ENCODE measurements around the gene CXADR. TPM values are rescaled to one million over a fixed set of nuclear protein-coding genes. Genes with fewer than 3 reads are reported as not detected.
A peak's percentile ranks its signal among the peaks of the same experiment; 100 is the strongest.
"Not testable (repeated sequence)": the region's sequence is repeated elsewhere in the genome, so short reads cannot be mapped to it uniquely, and the experiment has no call there.

CXADR gene
- total RNA-seq: 3.0 TPM

GRCh38 chr21:17512253-17513213, at the start of gene CXADR:
Gene CXADR (plus strand): TSS chr21:17513043. CDS start chr21:17513130, 87 bp downstream.
- peak; percentile 82 for ATAC-seq
- intact Hi-C loops (cut with DNase I): no loop called here
- peak; percentile 66 for DNase-seq (ENCODE audit: low spot score)

DNA sequence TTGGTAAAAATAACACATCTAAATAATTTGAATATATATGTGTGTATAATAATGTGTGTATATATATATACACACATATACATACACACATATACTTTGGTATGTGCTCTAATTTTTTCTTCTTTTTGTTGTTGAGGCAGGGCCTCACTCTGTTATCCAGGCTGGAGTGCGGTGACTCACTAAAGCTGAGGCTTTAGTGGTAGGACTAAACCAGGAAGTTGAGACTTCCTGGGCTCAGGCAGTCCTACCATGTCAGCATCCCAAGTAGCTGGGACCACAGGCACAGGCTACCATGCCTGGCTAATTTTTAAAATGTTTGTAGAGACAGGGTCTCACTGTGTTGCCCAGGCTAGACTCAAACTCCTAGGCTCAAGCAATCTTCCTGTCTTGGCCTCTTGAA, 46.7 kb upstream of the CXADR start:
- intact Hi-C loops (cut with DNase I): no loop called here
- no peak for DNase-seq (ENCODE audit: low spot score)
- no peak for ATAC-seq

DNA sequence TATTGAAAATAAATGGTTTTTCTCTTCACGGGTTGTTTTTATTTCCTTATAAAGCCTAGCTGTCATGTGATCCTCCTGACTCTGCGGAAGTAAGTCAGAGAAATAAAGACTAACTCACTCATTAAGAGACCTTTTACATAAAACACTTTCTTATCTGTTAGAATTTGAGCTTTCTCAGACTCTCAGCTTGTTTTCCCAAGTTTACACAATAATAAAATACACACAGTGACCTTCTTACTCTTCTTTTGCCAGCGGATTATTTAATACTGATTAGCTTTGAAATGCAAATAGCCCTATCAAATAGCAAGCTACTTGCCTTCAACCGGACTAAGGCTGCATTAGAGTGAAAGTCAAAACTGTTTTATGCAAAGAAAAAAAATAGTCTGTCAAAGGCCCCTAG, 45.5 kb upstream of the CXADR start:
- ATAC-seq (peak; percentile 61), DNase-seq (ENCODE audit: low spot score) (no peak)
- intact Hi-C loops (cut with DNase I): no loop called here

DNA sequence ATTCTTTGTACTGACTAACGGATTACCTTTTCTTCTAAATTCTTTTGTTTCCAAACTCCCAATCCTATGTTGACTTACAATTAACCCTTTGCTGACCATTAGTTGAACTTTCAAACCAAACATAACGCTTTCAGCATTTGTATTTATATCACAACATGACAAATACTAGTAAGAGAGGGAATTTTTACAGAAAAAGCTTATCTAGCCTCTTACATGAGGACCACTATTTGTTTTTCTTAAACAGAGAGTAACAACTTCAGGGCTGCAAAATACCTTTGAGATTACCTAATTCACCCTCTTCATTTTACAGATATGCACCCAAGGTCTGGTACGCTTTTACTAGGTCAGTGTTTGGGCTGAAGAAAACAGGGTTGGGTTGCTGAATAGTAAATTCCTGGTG, 45.0 kb upstream of the CXADR start:
- intact Hi-C loops (cut with DNase I): no loop called here
- no peak for DNase-seq (ENCODE audit: low spot score)
- ATAC-seq: no peak

DNA sequence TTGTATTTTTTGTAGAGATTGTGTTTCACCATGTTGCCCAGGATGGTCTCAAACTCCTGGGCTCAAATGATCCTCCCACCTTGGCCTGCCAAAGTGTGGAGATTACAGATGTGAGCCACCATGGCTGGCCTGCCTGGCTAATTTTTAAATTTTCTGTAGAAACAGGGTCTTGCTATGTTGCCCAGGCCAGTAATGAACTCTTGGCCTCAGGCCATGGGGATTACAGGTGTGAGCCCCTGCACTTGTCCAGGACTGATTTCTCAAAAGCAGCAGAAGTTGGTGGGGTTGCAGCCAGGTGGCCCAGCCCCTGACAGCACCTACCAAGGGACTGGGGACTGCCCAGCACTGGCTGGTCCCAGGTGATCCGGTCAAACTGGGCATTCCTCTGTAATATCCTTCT, 44.1 kb upstream of the CXADR start:
- DNase-seq (ENCODE audit: low spot score): no peak
- intact Hi-C loops (cut with DNase I): no loop called here
- no peak for ATAC-seq

- no peak for DNase-seq (ENCODE audit: low spot score)
- no peak for ATAC-seq
- intact Hi-C loops (cut with DNase I): no loop called here
These were observed 43.1 kb upstream of the CXADR start for GRCh38 chr21:17469727-17470126.

DNA sequence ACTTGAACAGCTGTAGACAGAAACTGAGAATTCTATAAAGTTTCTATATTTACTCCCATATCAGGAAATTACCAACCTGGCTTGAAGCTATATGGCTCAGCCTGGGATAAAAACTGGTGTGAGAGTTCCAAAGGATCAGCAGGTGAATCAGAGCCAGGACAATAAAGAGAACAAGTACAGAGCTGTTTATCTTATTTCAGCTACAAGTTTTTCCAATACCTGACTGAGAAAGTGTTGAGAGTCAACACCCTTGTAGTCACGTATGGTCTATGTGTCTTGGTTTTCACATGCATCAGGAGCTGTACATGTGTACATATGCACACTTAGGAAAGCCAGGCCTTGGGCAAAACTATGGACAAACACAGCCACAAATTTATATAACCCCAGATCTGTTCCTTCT, 40.7 kb upstream of the CXADR start:
- no peak for DNase-seq (ENCODE audit: low spot score)
- no peak for ATAC-seq
- intact Hi-C loops (cut with DNase I): no loop called here

GRCh38 chr21:17472592-17473271, 40.1 kb upstream of the CXADR start:
- DNase-seq (ENCODE audit: low spot score): no peak
- intact Hi-C loops (cut with DNase I): no loop called here
- ATAC-seq: no peak

- ATAC-seq (peak; percentile 24), DNase-seq (ENCODE audit: low spot score) (no peak)
- intact Hi-C loops (cut with DNase I): no loop called here
These were observed 36.8 kb upstream of the CXADR start for GRCh38 chr21:17476006-17476405.

DNA sequence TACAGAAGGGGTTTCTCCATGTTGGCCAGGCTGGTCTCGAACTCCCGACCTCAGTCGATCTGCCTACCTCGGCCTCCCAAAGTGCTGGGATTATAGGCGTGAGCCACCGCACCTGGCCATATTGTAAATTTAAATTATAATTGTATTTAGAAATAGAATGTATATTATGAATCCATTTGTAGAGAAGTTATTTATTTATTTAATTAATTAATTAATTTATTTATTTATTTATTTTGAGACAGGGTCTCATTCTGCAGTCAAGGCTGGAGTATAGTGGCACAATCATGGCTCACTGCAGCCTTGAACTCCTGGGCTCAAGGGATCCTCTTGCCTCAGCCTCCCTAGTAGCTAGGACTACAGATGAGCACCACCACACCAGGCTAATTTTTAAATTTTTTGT, 34.7 kb upstream of the CXADR start:
- DNase-seq (ENCODE audit: low spot score); intact Hi-C loops (cut with DNase I); ATAC-seq: not testable (repeated sequence)

DNA sequence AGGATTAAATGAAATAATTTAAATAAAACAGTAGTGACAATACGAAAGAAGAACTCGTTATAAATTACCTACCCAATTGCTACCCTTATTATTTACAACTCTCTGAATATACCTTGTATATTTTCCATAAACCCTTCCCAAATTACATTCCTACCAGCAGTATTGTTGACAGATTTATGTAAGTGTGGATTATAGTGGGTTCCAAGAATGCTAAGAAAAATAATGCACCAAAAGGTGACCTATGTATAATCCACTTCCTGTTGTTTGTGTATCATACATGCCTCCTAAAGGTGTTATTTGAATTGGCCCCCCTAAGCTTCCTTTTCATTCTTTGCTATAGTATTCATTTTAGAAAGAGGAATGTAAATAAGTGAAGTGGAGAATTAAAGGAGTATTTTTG, 33.2 kb upstream of the CXADR start:
- intact Hi-C loops (cut with DNase I): no loop called here
- ATAC-seq (no peak), DNase-seq (ENCODE audit: low spot score) (no peak)

DNA sequence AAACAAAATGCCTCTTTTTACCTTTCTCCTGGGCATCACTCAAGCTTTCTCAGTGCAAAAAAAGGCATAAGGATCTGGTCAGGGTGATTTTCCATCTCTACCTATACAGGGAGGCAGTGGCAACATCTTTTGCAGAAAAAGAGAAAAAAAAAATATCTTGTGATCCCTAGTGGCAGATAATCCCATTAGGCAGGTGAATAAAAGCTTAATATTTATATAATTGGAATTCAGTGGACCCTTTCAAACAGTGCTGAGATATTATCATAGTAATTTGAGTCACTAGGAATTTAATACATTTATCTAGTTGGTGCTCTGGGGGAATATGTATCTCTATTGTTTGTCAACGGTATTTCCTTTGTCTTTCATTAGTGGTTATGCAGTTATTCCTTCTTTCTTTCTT, 29.9 kb upstream of the CXADR start:
- intact Hi-C loops (cut with DNase I): no loop called here
- ATAC-seq (no peak), DNase-seq (ENCODE audit: low spot score) (no peak)

DNA sequence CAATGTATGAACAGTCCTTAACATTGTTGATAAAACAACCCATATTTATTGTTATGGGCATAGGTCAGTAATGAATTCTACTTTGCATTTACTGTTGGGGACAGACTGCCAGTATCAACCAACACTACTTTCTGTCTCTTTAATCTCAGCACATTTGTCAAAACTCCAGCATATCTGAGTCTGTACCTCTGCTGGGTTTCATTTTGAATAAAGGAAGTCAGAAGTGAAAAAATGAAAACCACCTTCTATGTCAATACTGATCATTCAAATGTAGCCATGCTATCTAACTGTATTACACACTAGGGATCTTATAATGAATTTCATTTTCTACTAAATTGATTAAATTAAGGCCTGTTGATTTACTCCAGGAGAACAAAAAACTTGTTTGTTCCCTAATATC, 24.2 kb upstream of the CXADR start:
- intact Hi-C loops (cut with DNase I): no loop called here
- ATAC-seq (no peak), DNase-seq (ENCODE audit: low spot score) (no peak)

DNA sequence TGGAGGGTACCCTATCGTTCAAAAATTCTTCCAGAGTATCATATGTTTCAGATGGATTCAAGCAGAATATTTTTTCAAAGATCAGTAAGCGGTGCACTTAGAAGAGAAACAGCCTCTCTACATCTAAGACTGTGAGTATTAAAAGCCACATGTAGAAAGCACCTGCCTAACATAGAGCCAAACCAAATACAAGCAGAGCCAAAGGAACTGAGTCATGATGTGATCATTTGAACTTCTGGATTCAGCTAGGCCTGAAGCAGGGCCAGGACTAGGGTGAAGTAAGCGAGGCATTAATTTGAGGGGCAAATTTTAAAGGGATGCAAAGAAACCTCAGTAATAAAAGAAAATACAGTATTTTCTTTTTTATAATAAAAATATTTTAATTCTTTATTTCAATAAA, 23.3 kb upstream of the CXADR start:
- DNase-seq (ENCODE audit: low spot score); intact Hi-C loops (cut with DNase I): not testable (repeated sequence)
- ATAC-seq: peak; percentile 68

DNA sequence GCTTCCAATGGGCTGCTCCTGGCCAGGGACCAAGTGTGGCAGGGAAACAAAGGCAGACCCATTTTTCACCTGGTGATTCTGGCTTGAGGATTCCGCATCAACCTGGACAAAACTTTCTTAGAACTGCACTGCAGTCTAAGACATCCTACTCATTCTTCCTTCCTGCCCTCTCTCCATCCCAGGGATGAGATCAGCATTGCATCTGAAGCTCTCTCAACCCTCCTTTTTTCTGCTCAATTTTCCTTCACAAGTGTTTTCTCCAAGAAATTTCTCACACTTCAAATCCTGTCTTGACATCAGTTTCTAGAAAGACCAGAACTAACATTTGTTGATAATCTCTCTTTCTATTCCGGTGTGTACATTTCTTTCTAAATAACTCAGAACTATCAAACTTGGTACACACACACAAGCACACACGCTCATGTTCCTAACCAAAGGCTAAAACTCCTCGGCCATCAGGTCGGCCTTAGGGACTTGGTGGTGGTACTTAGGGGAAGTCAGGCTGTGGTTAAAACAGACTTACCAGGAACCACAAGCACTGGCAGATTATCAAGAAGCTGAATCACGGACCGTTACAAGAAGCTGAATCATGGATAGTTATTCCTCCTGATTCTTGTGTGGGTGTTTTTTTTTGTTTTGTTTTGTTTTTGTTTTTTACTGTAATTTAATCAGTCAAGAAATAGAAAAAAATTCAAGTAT, 21.0 kb upstream of the CXADR start:
- no peak for DNase-seq (ENCODE audit: low spot score)
- intact Hi-C loops (cut with DNase I): no loop called here
- peak; percentile 89 for ATAC-seq

DNA sequence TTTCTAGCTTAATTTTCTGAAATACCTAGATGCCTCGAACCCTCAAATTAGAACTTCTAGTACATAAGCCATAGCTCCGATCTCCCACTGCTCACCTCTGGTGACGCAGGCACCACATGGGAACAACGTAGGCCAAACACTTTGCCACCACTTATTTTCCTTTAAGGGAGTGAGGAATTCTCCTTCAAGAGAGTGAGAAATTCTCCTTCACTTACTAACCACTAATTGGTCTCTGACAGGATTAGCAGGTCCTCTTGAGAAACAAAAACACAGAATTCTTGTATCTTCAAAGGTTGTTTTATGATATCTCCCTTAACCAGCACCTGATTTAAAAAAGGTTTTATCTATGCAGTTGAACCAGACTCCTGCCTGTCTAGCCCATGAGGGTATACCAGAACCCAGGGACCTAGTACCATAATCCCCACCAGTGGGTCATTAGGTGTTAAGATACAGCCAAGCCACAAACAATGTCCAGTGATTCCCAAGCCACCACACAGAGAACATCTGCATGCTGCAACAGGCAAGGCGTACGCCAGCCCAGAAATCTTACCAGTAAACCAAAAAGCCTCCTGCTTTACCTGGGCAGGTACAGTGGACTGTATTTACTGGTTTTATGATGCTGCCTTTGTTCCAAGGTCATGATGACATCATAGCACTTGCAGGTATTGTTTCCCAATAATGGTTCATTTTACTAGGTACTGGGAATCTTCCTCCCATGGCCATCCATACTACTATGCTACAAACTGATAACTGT, 20.3 kb upstream of the CXADR start:
- intact Hi-C loops (cut with DNase I): no loop called here
- peak; percentile 16 for ATAC-seq
- DNase-seq (ENCODE audit: low spot score): no peak

- intact Hi-C loops (cut with DNase I): no loop called here
- DNase-seq (ENCODE audit: low spot score) (no peak), ATAC-seq (no peak)
These were observed 18.8 kb upstream of the CXADR start for GRCh38 chr21:17494051-17494450.

GRCh38 chr21:17495680-17496079, 17.2 kb upstream of the CXADR start:
- DNase-seq (ENCODE audit: low spot score) (no peak), ATAC-seq (no peak)
- intact Hi-C loops (cut with DNase I): no loop called here

- no peak for ATAC-seq
- intact Hi-C loops (cut with DNase I): no loop called here
- no peak for DNase-seq (ENCODE audit: low spot score)
These were observed 15.5 kb upstream of the CXADR start for GRCh38 chr21:17497316-17497715.
